SK-MEL-5 (cell line): ENCODE measurements around the gene CCDC138. TPM values are rescaled to one million over a fixed set of nuclear protein-coding genes. Genes with fewer than 3 reads are reported as not detected.
A peak's percentile ranks its signal among the peaks of the same experiment; 100 is the strongest.

Experiments used
- DNase-seq: peaks from one replicate; pipeline ENCODE4 v3.0.0-alpha.2; 2016; ENCODE audit warnings: low read depth, low spot score
- in situ Hi-C: cut with HindIII; loops from 2 replicates; pipeline ENCODE4 v1.10.0; 2016; ENCODE audit warnings: low sequenced_read_pairs, high pct_unique_total_duplicates, low pct_unique_long_range_greater_than_20kb
- total RNA-seq: library from RNA; depleted of rRNA; stranded (reverse); fragments of >200 nt; shearing (Covaris generic); gene quantifications from 2 replicates; pipeline ENCODE4 v1.2.3, GENCODE V29; 2014

The CCDC138 gene
- total RNA-seq, 1 experiment from 2014 or later = 5.9 TPM

DNA sequence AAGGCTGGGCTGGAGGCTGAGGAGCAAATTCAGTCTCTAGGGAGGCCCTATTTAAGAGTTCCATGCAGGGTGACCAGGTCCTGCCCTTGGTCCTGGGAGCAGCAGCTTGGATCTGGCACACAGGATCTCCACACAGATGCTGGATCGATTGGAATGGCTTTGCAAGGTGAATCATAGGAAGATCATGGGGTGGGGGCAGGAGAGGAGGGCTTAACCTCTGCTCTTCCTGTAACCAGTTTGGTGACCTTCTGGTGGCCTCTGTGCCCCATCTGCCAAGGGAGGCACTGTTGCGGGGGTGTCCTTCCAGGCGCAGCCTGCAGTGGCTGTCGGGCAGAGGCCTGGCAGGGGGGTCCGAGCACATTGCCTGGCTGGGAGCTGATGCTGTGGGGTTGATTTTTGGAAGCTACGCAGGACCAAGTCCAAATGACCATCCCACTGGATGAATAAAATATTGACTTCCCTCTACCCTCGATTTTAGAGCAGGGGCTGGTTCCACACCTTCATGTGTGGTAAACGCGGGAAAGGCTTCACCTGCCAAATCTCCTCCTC is 122.8 kb downstream of the CCDC138 start:
- in situ Hi-C loops = no loop called here

DNA sequence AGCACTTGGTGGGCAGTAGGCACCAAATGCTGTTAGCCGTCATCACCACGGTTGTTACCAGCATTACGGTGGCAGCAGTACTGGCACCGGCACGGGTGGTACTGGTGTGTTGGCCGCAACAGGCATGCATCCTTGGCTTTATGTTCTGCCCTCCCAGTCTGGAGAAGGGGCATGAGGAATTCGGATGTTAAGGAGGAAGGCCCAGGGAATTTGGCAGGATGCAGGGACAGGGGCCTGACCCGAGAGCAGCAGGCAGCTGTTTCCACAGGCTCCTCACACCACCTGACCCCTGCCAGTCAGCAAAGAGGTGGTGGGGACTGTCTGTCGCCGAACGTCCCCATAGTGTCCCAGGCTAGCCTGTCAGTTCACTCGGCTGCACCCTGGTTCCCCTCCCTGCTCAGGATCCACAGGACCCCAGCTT is 123.5 kb downstream of the CCDC138 start:
- DNase-seq = no peak
- in situ Hi-C loops = no loop called here

More for the DNA sequence above, 122.8 kb downstream of the CCDC138 start:
- no peak for DNase-seq

DNA sequence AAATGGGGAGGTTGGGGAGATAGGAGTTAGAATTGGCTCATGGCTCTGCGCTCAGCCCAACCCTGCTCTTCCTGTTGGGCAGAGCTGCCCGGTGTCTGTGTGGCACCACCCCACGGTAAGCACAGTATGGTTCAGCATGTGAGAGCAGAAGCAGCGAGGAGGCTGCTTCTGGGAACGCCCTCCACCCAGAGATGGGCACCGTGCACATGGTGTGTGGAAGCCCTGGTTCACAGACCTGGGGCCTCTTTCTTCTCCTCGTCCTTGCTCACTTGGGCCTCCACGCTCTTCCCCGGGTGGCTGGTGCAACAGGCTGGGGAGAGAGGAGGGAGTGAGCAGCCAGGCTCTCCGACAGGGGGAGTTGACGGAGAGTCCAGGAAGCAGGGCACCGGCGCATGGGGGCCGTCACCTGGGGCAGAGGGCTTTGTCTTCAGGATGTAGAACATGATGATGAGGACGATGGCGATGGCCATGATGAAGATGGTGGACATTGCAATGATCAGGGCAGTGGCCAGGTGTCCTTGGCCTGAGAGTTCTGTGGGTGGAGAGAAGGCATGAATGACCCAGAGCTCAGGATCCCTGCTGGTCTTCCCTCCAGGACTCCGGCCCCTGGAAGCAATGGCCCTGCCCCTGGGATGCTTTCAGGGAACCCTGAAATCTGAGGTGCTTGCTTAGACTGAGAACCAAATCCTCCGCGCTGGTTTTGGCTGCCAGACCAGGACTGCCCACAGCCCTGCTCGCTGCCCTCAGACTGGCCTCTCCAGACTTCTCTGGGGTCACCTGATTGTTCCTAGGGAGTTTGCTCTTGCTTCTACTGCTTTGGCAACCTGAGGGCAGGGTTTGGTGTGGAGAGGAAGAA is 124.2 kb downstream of the CCDC138 start:
- in situ Hi-C loops = no loop called here
- DNase-seq = no peak

DNA sequence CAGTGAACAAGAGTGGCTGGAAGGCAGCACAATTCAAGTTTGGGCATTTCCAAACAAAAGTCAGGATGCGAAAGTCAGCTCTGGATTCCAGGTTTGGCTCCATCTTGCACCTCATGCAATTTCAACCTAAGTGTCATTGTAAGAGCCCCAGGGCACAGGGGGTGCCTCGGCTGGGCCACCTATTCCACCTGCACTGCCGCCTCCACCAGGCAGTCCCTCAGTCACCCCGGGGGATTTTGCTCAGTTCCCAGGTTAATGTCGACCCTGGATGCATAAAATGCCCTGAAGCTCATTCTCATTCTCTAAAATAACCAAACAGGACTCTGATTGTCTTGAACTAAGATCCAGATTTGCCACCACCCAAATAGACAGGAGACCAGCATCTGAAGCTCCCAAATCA is 124.8 kb downstream of the CCDC138 start:
- in situ Hi-C loops = no loop called here
- DNase-seq = no peak

DNA sequence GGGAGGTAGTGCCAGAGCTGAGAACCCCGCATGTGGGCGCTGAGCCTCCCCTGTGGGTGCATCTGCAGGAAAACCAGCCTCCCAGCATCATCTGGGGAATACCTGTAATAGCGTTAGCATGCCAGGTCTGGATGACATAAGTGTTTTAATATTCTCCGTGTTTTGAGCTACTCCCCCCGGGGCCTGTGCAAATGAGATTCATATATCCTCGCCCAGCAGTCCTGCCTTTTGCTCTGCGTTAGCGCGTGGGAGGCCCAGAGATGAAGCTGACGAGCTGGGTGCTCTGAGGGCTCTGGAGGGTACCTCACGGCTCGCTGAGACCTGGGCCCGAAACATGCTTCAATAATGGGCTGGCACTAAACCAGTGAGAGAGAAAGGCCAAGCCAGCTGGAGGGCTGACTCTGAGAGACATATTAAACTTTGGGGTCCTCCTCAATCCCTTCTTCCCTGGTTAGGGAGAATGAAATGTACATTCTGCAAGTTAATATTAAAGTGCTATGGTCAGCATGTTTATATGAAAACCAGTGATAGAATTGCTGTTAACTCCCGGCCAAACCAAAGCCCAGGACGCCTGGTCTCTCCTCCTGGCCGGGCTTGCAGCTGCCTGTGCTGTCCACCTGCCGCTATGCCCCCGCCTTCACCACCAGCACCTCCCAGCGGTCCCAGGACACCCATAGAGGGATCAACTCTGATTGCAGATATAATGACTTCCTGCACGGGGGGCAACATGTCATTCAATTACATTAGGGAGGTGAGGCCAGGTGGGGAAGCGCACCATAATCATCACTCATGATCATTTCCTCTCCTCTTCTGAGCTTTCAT is 125.4 kb downstream of the CCDC138 start:
- in situ Hi-C loops = no loop called here
- no peak for DNase-seq

DNA sequence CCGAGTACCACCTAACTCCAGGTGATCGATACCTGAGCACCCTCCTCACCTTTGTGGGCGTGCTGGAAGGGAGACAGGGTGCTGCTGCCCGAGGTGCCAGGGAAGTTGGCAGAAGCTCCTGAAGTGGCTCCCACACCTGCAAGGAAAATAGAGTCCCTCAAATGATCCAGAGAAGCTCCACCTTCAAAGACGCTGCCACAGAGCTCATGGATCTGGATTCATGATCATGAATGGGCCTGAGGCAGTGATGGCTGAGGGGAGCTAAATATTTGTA is 126.0 kb downstream of the CCDC138 start:
- in situ Hi-C loops = no loop called here
- no peak for DNase-seq

DNA sequence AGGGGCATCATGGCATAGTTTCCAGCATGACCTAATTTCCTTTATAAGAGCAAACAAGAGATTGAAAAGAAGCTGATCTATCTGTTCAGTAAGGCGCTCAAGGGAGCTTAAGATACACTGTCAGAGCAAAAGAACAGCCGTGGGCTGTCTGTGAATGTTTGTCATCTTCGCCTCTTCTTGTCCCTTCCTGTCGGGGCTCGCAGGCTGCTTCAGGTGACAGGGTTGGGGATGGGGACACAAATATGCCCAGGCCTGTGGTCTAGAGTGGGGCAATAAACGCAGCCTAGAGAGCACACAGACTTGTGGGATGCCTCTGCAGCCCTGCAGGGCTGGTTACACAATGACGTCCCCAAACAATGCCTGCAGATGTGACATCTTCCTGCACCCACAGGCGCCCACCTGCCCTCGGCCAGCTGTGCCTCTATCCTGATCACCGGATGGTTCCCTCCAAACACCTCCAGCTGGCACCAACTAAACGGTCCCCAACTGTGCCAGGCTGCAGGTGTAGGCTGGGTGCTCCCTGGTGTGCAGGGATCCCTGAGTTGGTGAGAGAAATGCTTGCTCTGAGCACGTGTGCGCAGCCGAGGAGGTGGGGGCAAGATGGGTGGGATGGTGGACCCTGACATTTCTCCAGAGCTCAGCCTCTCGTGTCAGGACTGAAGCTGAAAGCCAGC is 129.7 kb downstream of the CCDC138 start:
- DNase-seq = no peak
- in situ Hi-C loops = no loop called here

DNA sequence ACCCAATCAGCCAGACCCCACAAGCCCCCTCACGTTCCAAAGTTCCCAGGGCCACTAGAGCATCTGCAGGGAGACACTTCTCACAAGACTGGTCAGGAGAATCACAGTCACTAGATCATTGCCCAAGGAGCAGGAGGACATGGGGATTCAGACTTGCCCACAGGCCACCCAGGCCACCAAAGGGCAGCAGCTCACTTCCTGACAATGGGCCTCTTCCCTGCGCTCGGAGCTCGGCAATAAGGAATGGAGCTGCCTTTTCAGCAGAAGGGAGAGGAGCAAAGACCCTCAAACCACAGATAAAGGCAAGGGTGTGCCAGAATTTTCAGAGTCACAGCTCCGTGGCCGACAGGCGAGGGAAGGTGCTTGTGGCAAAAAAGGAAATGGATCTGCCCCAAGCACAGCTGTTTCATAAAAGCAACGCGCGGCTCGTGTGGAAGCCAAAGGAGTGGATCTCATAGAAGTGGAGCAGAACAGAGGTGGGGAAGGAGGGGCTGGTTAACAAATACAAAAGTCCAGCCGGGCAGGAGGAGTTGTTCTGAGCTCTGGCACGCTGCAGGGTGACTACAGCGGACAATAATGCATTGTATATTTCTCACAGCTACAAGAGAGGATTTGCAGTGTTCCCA is 130.3 kb downstream of the CCDC138 start:
- in situ Hi-C loops = no loop called here
- peak; percentile 4 for DNase-seq

DNA sequence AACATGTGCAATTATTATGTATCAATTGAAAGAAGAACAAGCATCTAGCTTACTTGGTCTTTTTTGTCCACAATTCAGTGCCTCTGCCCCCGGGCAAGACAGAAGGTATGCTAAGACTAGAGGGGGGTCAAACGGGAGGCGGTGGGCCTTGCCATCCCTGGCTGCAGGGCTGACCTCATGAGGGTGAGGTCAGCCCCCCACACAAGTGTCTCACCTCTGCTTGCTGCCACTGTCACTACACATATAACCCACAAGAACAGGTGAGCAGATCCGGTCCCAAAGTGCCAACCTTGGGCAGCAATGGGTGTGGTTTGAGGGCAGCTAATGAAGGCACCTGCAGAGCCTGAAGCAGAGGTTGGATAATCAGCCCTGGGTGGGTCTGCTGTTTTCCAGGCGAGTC is 131.0 kb downstream of the CCDC138 start:
- in situ Hi-C loops = no loop called here
- no peak for DNase-seq

DNA sequence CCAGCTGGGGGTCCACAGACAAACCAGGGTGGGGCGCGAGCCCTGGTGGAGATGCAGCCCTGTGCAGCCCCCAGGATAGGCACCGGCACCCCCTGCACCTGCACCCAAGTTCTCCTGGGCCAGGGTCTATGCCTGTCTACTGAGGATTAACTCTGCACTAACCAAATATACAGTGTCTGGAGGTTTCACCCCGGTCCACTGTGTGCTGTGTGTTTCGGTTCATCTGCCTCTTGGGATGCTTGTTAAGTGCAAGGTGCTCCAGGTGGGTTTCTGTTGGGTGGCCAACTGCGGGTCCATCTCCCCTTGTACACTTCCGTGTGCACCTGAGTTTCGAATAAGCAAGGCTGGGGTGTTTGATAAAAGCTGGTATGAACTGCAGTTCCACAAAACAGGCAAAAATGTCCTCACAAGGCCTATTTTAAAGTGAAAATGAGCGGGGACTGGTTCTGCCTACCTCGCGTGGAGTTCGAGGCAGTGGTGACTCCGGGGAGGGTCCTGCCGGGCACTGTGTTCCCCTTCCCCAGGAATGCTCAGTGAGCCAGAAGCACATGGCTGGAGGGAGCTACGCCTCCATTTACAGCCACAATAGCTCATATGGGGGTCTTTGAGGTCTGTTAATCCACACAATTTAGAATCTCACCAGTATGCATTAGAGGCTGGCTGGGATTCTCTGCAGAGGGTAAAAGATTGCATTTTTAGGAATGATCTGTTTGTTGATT is 131.7 kb downstream of the CCDC138 start:
- in situ Hi-C loops = no loop called here
- DNase-seq = no peak

DNA sequence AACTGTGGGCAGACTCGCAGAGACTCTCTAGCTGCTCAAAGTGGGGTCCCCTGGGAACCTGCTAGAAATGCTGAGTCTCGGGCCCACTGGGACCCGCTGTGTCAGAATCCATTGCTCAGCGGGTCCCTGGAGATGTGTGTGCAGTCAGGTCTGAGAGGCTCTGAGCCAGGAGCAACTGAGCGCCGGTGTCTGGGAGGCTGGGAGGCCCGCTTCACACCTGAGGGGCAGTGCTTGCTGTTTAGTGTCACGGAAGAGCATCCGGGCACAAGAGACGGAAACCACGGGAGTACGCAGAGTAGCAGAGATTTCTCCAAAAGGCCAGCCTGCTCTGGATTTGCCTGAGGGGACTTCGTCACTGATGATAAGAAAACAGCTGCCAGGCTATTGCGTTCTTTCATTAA is 132.4 kb downstream of the CCDC138 start:
- no peak for DNase-seq
- in situ Hi-C loops = no loop called here

DNA sequence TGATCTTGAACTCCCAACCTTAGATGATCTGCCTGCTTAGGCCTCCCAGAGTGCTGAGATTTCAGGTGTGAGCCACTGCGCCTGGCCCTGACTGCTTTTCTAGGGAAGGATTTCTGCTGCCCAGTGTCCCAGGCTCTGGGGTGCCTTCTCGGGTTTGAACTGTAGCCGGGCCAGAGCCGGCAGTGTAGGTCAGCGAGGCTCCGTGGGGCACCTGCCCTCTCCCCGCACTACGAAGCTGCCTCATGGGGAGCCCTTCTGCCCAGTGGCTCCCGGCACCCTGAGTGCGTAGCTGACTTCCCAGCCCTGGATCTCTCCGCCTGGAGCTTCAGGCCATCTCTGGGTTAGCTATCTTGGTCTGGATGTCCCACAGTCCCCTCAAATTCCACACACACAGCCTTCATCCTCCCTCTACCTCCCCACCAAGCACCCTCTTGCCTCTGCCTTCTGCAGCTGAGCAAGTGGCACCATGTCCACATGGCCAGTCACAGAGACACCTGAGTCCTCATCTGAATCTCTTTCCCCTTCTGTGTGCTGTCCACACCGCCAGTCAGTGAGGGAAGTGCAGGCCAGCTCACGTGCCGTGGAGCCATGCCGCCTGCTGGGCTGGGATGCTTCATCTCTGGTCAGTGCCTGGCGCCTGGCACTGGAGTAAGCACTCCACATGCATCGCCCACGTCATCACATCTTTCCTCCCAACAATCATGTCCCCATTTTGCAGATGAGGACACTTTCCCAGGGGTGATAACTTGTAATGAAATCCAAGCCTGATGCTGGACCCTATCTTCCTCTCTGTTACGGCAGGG is 133.2 kb downstream of the CCDC138 start:
- in situ Hi-C loops = no loop called here
- DNase-seq = no peak

DNA sequence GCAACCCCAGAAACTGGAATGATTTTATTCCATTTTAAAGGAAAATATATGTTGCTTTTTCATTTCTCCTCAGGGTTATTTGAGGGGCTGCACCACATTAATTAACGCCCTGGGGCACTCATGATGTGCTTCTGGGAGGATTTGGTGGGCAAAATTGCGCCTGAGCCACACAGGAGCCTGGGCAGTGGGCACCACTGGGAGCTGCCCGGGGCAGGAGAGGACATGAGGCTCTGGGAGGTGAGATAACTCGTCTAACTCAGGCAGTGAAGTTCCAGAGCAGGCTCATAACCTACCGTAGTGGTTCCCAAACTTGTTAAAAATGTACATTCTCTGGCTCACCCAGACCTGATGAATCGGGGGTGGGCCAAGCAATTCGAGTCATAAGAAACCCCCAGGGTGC is 134.1 kb downstream of the CCDC138 start:
- in situ Hi-C loops = no loop called here
- no peak for DNase-seq

DNA sequence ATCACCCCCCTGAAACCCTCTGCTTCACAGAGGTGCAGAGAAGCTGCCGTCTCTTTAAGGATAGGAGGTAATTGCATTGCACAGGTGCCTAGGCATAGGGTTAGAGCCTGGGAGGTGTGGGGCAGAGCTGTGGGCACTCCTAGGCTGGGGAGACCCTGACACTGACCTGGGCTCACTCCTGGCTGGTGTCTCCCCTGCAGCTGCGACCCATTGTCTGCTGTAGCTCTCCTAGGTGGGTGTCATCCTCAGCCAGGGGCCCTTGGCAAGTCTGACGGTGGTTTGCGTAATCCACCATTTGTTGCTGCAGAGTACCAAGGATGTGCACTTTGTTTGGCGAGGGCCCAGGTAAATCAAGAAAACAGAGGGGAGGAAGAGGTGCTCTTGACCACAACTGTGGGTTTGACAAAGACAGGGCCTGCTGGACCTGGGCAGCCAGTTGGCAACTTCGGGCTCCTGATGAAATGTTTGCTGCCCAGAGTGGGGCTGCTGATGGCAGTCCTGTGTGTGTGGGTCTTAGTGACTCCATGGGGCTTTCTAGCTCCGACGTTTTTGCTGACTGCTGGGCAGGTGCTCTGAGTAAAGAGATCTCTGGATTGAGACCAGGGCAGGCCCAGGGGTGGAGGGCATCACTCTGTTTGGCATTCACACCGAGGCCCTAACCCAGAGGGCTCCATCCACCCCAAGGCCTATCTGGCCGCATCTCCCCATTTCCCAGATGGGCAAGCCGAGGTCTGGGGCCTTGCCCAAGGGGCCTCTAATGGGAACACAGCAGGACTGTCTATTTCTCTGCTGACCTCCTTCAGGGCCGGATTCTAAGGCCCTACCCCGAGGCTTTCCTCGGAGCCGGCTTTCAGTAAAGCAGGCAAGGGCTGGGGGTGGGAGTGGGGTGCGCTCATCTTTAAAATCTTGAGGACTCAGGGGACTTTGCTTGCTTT is 134.8 kb downstream of the CCDC138 start:
- DNase-seq = no peak
- in situ Hi-C loops = no loop called here

DNA sequence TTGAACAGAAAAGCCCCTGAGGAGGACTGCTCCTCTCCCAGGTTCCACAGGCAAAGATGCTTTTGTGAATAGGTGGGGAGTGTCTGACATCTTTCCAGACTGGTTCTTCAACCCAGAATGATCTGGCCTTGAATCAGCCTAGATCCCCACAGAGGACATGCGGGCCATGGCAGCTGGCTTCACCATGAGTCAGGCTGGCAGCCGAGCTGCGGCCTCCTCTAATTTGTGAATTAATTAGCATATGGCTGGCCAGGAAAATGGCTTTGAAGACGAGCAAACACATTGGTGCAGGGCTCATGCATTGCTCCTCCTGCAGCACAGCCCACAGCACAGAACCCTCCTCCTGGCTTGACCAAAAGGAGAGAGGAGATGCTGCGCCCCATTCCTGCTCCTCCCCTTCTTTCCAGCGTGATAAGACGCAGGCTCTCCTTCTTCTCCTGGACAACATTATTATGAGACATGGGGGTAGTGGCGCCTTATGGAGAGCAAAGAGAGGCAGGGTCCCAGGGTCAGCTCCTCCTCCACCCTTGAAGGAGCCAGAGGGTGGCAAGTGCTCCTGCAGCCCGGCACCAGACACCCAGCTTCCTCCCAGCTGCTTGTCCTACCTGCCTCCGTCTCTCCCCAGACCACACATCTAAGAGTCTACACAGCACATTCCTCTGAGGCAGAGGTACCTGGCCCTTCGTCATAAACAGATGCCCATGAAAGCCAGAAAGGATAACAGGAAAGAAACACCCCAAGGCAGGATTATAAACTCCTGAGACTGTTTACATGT is 135.8 kb downstream of the CCDC138 start:
- in situ Hi-C loops = no loop called here
- no peak for DNase-seq
